Ectodermal cell (in vitro differentiated cells): ENCODE measurements around the gene MKRN2OS.

Source experiments
- H3K27ac ChIP-seq: 2 replicates; pipeline ENCODE4 v1.7.0; 2013; ENCODE audit warnings: mild to moderate bottlenecking, low read depth, low read length; ENCODE audit not compliant: insufficient read depth, poor library complexity, severe bottlenecking
- H3K27me3 ChIP-seq: 2 replicates; pipeline ENCODE4 v1.7.0; 2013; ENCODE audit warnings: mild to moderate bottlenecking, low read length; ENCODE audit not compliant: insufficient read depth, control insufficient read depth, poor library complexity, severe bottlenecking
- H3K36me3 ChIP-seq: one replicate; pipeline ENCODE4 v1.7.0; 2013; ENCODE audit warnings: low read length; ENCODE audit not compliant: control insufficient read depth, insufficient read depth
- H3K4me1 ChIP-seq: one replicate; pipeline ENCODE4 v1.7.0; 2013; ENCODE audit warnings: low read length; ENCODE audit not compliant: control insufficient read depth, insufficient read depth
- H3K4me3 ChIP-seq: 2 replicates; pipeline ENCODE4 v1.7.0; 2013; ENCODE audit warnings: low read depth, low read length, control low read depth; ENCODE audit not compliant: insufficient read depth
- H3K9me3 ChIP-seq: 2 replicates; pipeline ENCODE4 v1.7.0; 2013; ENCODE audit warnings: mild to moderate bottlenecking, low read length, moderate library complexity; ENCODE audit not compliant: control insufficient read depth
- WGBS, 2 experiments: methylation state at CpG; one replicate each; pipeline ENCODE4 v1.1.7; 2013; ENCODE audit warnings: missing lambda C conversion rate in 2 of 2; 5-methylcytosine and 5-hydroxymethylcytosine counted together

MKRN2OS gene

DNA sequence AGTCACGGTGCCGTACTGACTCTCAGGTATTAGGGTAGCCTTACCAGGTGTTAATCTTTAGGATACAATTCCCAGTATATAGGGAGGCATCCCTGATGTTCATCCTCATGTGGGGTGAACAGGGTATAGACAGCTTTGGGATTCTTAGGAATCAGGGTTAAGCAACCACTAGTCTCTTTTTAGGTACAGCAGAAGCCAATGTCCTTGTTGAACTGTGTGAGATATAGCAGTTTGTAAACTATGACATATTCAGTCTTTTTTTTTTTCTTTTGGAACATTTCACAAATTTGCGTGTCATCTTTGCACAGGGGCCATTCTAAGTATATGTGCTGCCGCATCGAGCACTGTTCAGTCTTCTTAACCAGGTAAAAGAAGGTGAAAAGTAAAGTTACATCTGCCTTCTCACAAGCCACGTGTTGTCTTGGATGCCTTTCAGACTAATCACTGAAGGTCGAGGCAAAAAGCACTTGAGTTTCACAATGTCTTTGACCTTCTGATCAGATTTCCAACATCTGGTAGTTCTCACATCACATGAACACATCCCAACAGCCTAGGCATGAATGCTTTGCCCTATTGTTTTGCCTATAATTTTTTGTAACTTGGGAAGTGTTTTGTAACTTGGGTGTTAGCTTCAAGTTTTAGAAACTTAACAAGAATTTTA is 43.8 kb downstream of the MKRN2OS start:
- peaks cover 18% of the 10 kb centered on the region for H3K36me3 ChIP-seq

GRCh38 chr3:12499474-12499873 is 45.8 kb downstream of the MKRN2OS start:
- Histone ChIP-seq H3K4me3 (no peak overlapping the region), H3K9me3 (no peaks in the 10 kb centered on the region), H3K27ac (no peak overlapping the region), H3K27me3 (no peaks in the 10 kb centered on the region), H3K36me3 (peaks cover 17% of the 10 kb centered on the region), H3K4me1 (no peaks in the 10 kb centered on the region)
- WGBS, 2 experiments: 94 to 96% methylated on average over 5 of the region's 5 CpGs

More for the DNA sequence above, 43.8 kb downstream of the MKRN2OS start:
- WGBS, 2 experiments: 94 to 95% methylated on average over 7 of the region's 7 CpGs
- no peaks in the 10 kb centered on the region for H3K9me3 ChIP-seq
- no peaks in the 10 kb centered on the region for H3K27me3 ChIP-seq
- H3K27ac ChIP-seq: no peak overlapping the region
- no peaks in the 10 kb centered on the region for H3K4me1 ChIP-seq
- no peak overlapping the region for H3K4me3 ChIP-seq

DNA sequence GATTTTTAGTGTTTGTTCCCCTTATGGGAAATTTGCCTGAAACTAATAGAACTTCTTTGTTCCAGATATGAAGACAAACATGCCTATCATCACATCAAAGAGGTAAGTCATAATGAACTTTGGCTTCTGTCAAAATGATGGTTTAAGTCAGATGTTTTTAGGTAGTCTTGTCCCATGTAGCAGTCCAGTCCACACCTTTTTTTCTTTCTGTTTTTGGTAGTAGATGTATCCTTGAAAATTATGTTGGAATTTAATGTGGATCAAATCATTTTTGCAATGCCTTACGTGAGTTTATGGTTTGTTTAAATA is 48.9 kb downstream of the MKRN2OS start:
- Histone ChIP-seq H3K4me1 (no peaks in the 10 kb centered on the region), H3K27ac (no peak overlapping the region), H3K9me3 (no peaks in the 10 kb centered on the region), H3K36me3 (peaks cover 33% of the 10 kb centered on the region), H3K27me3 (no peaks in the 10 kb centered on the region), H3K4me3 (no peak overlapping the region)
- 100% methylated on average over 1 of the region's 1 CpG for WGBS, 2 experiments

- peaks cover 35% of the 10 kb centered on the region for H3K36me3 ChIP-seq
- H3K27me3 ChIP-seq: no peaks in the 10 kb centered on the region
- no peak overlapping the region for H3K4me3 ChIP-seq
- H3K4me1 ChIP-seq: no peaks in the 10 kb centered on the region
- H3K27ac ChIP-seq: no peak overlapping the region
- 84 to 90% methylated on average over 8 of the region's 8 CpGs for WGBS, 2 experiments
- no peaks in the 10 kb centered on the region for H3K9me3 ChIP-seq
Measured at GRCh38 chr3:12495749-12496452, 49.4 kb downstream of the MKRN2OS start.

- Histone ChIP-seq H3K27me3 (no peaks in the 10 kb centered on the region), H3K4me1 (peaks cover 2% of the 10 kb centered on the region), H3K36me3 (peaks cover 26% of the 10 kb centered on the region), H3K4me3 (no peak overlapping the region), H3K9me3 (no peaks in the 10 kb centered on the region), H3K27ac (no peak overlapping the region)
- WGBS, 2 experiments: 96 to 98% methylated on average over 3 of the region's 3 CpGs
Measured at GRCh38 chr3:12490547-12490946, 54.8 kb downstream of the MKRN2OS start.

GRCh38 chr3:12489832-12490231 is 55.5 kb downstream of the MKRN2OS start:
- Histone ChIP-seq H3K4me1 (peaks cover 3% of the 10 kb centered on the region), H3K36me3 (peaks cover 26% of the 10 kb centered on the region), H3K27ac (no peak overlapping the region), H3K27me3 (no peaks in the 10 kb centered on the region), H3K9me3 (no peaks in the 10 kb centered on the region), H3K4me3 (no peak overlapping the region)
- 91 to 93% methylated on average over 4 of the region's 4 CpGs for WGBS, 2 experiments
